Activated CD4-positive, alpha-beta memory T cell treated with anti-CD3 and anti-CD28 coated beads for 36 hours (primary cell): ENCODE measurements around the gene TNPO3. TPM values are rescaled to one million over a fixed set of nuclear protein-coding genes. Genes with fewer than 3 reads are reported as not detected.
"Not testable (repeated sequence)": the region's sequence is repeated elsewhere in the genome, so short reads cannot be mapped to it uniquely, and the experiment has no call there.

Source experiments
- CTCF ChIA-PET: fragments of 350-600 bp; sonication (Branson Sonifier 250); formaldehyde crosslinking; loops from one replicate; lab custom pipeline; 2021; ENCODE audit warnings: antibody characterized with exemption, inconsistent platforms; lab: Charles Lee
- POLR2A ChIA-PET: fragments of 350-600 bp; sonication (Branson Sonifier 250); formaldehyde crosslinking; loops from one replicate; lab custom pipeline; 2021; ENCODE audit warnings: antibody characterized with exemption; lab: Charles Lee
- DNase-seq: peaks from one replicate; pipeline ENCODE4 v3.0.0-alpha.2; 2020
- H3K27ac Mint-ChIP-seq: one replicate; pipeline ENCODE4 v1.8.0; 2021; ENCODE audit warnings: mixed read lengths
- H3K27me3 Mint-ChIP-seq: one replicate; pipeline ENCODE4 v1.8.0; 2021; ENCODE audit warnings: mixed read lengths
- H3K36me3 Mint-ChIP-seq: one replicate; pipeline ENCODE4 v1.8.0; 2021; ENCODE audit warnings: mixed read lengths
- H3K4me1 Mint-ChIP-seq: one replicate; pipeline ENCODE4 v1.8.0; 2021; ENCODE audit warnings: low read depth, mixed read lengths
- H3K4me3 Mint-ChIP-seq: one replicate; pipeline ENCODE4 v1.8.0; 2021; ENCODE audit warnings: mild to moderate bottlenecking, mixed read lengths
- H3K9me3 Mint-ChIP-seq: one replicate; pipeline ENCODE4 v1.8.0; 2021; ENCODE audit warnings: mixed read lengths
- intact Hi-C: fragments of 100-400 bp; cut with micrococcal nuclease; formaldehyde crosslinking; loops from one replicate; pipeline ENCODE4 v1.15.1; 2023
- total RNA-seq, 2 experiments: library from RNA; stranded (reverse); gene quantifications; one replicate each; pipeline ENCODE4 v1.2.3, GENCODE V29; 2021

The TNPO3 gene
- total RNA-seq, 2 experiments from 2014 or later, result 53.4 to 54.5 TPM

GRCh38 chr7:128915841-128916642 is 138.9 kb downstream of the TNPO3 start:
- Mint-ChIP-seq H3K9me3 (no peaks in the 10 kb centered on the region), H3K27me3 (peaks cover 30% of the 10 kb centered on the region), H3K4me3 (peak overlapping the region; percentile 57), H3K4me1 (peaks cover 8% of the 10 kb centered on the region), H3K36me3 (no peaks in the 10 kb centered on the region), H3K27ac (no peak overlapping the region)
- ChIA-PET POLR2A (no interaction called here), CTCF (no interaction called here)
- intact Hi-C loops, result loop anchor here (10.0 kb wide), 1 partner anchor 49 kb away; no protein-coding TSS in a partner anchor
- DNase-seq, result no peak

- Mint-ChIP-seq H3K36me3 (no peaks in the 10 kb centered on the region), H3K9me3 (no peaks in the 10 kb centered on the region), H3K27me3 (peaks cover 34% of the 10 kb centered on the region), H3K27ac (no peak overlapping the region), H3K4me3 (peak overlapping the region; percentile 57), H3K4me1 (peaks cover 8% of the 10 kb centered on the region)
- DNase-seq, result no peak
- intact Hi-C loops, result loop anchor here (10.0 kb wide), 1 partner anchor 49 kb away; no protein-coding TSS in a partner anchor
- CTCF ChIA-PET, result interaction anchor here (0.7 to 0.8 kb wide), 2 partner anchors 16 to 176 kb away, joined by 3 read pairs; no protein-coding TSS in a partner anchor
- POLR2A ChIA-PET, result no interaction called here
Measured at GRCh38 chr7:128915271-128915819, 139.6 kb downstream of the TNPO3 start.

DNA sequence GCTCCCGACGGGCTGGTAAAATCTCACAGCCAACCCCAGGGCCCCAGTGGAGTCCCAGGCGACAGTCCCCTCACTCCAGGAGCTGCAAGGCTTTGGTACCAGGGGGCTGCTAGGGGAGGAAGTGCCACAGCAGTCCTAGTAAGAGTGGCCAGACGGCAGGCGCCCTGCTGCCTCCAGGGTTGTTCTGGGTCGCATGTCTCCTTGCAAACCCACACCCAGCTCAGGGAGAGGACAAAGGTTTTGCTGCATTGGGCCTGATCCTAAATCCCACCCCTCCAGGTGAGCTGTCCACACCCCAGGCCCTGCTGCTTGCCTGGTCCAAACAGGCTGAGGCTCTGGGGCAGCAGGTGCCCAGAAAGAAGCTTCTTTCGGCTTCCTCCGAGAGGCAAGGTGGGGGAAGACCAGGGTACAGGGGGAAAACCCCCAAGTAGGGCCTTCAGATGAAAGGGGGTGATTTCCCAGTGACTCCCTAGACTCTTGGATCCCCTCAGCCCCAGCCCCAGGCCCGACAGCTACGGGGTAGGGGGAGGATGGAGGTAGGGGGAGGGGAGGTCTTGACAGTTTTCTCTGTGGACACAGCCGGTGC is 140.3 kb downstream of the TNPO3 start:
- peak; percentile 35 for DNase-seq
- intact Hi-C loops, result loop anchor here (10.0 kb wide), 1 partner anchor 50 kb away; no protein-coding TSS in a partner anchor
- Mint-ChIP-seq H3K4me3 (no peak overlapping the region), H3K36me3 (no peaks in the 10 kb centered on the region), H3K4me1 (peaks cover 8% of the 10 kb centered on the region), H3K27ac (no peak overlapping the region), H3K27me3 (peaks cover 39% of the 10 kb centered on the region), H3K9me3 (no peaks in the 10 kb centered on the region)
- CTCF ChIA-PET, result interaction anchor here (0.7 to 0.8 kb wide), 2 partner anchors 15 to 177 kb away, joined by 3 read pairs; no protein-coding TSS in a partner anchor
- POLR2A ChIA-PET, result no interaction called here

DNA sequence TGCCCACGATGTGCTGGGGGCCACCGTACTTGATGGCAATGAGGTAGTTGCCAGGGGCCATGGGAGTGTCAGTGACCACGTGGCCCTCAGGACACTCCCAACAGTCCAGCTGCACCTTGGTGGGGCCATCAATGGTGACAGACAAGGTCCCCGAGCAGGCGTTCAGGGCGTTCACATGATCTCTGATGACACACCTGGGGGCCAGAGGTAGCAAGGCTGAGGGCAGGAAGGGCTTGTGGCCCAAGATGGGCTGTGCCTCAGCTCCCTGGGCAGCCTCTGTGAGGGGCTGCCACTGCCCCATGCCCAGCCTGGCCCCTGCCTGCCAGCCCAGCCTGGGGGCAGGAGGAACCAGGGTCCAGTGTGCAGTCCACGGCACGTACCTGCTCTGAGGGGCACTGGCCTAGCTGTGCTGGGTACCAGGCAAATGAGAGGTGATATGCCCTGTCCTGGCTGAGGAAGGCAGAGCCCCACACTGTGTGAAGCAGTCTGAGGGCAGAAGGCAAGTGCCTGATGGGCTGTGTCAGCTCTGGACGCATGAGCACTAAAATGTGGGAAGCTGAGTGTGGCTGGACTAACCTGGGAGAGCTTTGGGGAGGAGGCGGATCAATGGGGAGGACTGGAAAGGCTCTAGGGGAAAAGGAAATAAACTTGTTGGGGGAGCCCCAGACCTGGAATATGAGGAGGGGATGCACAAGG is 140.9 kb downstream of the TNPO3 start:
- intact Hi-C loops, result loop anchor here (10.0 kb wide), 1 partner anchor 51 kb away; no protein-coding TSS in a partner anchor
- H3K9me3 Mint-ChIP-seq, result no peaks in the 10 kb centered on the region
- peaks cover 45% of the 10 kb centered on the region for H3K27me3 Mint-ChIP-seq
- no peak overlapping the region for H3K27ac Mint-ChIP-seq
- no peak overlapping the region for H3K4me3 Mint-ChIP-seq
- ChIA-PET CTCF (no interaction called here), POLR2A (no interaction called here)
- H3K4me1 Mint-ChIP-seq, result peaks cover 8% of the 10 kb centered on the region
- H3K36me3 Mint-ChIP-seq, result no peaks in the 10 kb centered on the region
- no peak for DNase-seq

GRCh38 chr7:128912709-128913495 is 142.0 kb downstream of the TNPO3 start:
- peaks cover 47% of the 10 kb centered on the region for H3K27me3 Mint-ChIP-seq
- H3K27ac Mint-ChIP-seq, POLR2A ChIA-PET, DNase-seq, H3K4me1 Mint-ChIP-seq, H3K36me3 Mint-ChIP-seq, H3K9me3 Mint-ChIP-seq, H3K4me3 Mint-ChIP-seq, CTCF ChIA-PET: not testable (repeated sequence)
- intact Hi-C loops, result loop anchor here (10.0 kb wide), 1 partner anchor 52 kb away; no protein-coding TSS in a partner anchor

GRCh38 chr7:128912281-128912680 is 142.6 kb downstream of the TNPO3 start:
- peaks cover 8% of the 10 kb centered on the region for H3K4me1 Mint-ChIP-seq
- peaks cover 51% of the 10 kb centered on the region for H3K27me3 Mint-ChIP-seq
- no peaks in the 10 kb centered on the region for H3K36me3 Mint-ChIP-seq
- intact Hi-C loops, result loop anchor here (10.0 kb wide), 1 partner anchor 53 kb away; no protein-coding TSS in a partner anchor
- H3K27ac Mint-ChIP-seq, result no peak overlapping the region
- no peak for DNase-seq
- H3K4me3 Mint-ChIP-seq, result no peak overlapping the region
- ChIA-PET POLR2A (no interaction called here), CTCF (no interaction called here)
- no peaks in the 10 kb centered on the region for H3K9me3 Mint-ChIP-seq

- Mint-ChIP-seq H3K4me3 (no peak overlapping the region), H3K27me3 (peaks cover 45% of the 10 kb centered on the region), H3K27ac (no peak overlapping the region), H3K4me1 (peaks cover 8% of the 10 kb centered on the region), H3K36me3 (no peaks in the 10 kb centered on the region), H3K9me3 (no peaks in the 10 kb centered on the region)
- no peak for DNase-seq
- intact Hi-C loops, result loop anchor here (10.0 kb wide), 1 partner anchor 53 kb away; no protein-coding TSS in a partner anchor
- ChIA-PET POLR2A (no interaction called here), CTCF (interaction anchor here (5.7 kb wide), 1 partner anchor 180 kb away, joined by 28 read pairs; no protein-coding TSS in a partner anchor)
Measured at GRCh38 chr7:128911423-128912031, 143.4 kb downstream of the TNPO3 start.

GRCh38 chr7:128910569-128910945 is 144.4 kb downstream of the TNPO3 start, which contains the start of gene KCP:
KCP (minus strand) TSS chr7:128910709; CDS start chr7:128910676, 33 bp downstream.
- no peaks in the 10 kb centered on the region for H3K9me3 Mint-ChIP-seq
- intact Hi-C loops, result loop anchor here (10.0 kb wide), 1 partner anchor 54 kb away; no protein-coding TSS in a partner anchor
- DNase-seq, result no peak
- H3K36me3 Mint-ChIP-seq, result no peaks in the 10 kb centered on the region
- no peak within 1 kb of the TSS for H3K27ac Mint-ChIP-seq
- peaks cover 49% of the 10 kb centered on the region for H3K27me3 Mint-ChIP-seq
- CTCF ChIA-PET, result interaction anchor here (5.7 kb wide), 1 partner anchor 181 kb away, joined by 28 read pairs; no protein-coding TSS in a partner anchor
- H3K4me1 Mint-ChIP-seq, result peaks cover 7% of the 10 kb centered on the region
- H3K4me3 Mint-ChIP-seq, result no peak within 1 kb of the TSS
- POLR2A ChIA-PET, result no interaction called here

DNA sequence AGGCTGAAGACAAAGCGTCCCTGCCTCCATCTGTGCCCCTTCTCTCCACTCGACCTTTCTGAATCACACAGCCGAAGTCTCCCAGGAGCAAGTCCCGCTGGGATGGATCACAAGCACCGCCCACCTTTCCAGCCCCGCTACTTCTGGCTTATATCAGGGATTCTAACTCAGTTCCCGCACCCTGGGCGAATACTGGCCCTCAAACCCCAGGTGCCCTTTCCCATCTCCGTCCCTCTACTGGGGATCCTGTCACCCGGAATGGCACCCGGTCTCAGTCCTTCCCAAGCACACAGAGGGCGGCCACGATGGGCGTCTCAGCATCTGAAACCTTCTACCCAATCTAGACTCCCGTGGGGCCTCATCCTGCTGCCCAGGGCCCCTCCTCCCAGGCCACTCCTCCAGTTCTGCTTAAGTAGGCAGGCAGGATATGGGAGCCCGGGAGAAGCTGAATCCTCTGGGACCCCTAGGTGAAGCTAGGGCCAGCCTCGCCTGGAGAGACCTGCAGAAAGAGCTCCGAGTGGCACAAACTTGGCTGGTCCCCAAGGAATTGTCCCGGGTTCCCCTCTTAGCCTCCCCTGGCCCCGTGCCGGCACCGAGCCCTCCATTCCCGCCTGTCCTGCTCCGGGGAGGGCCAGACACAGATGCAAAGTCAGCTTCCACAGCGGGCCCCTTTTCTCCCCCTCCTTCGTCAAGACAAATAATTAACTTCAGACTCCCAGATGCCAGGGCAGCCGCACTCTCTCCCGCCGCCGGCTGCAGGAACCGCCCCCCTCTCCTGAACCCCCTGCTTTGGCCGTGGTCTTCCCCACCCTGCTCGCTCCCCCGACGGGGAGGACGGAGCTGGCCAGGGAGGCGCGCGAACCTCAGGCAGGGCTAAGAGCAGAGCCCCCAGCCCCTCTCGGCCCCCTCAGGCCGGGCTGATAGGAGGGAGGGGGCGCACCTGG is 145.0 kb downstream of the TNPO3 start:
- H3K9me3 Mint-ChIP-seq, result no peaks in the 10 kb centered on the region
- peaks cover 4% of the 10 kb centered on the region for H3K4me1 Mint-ChIP-seq
- peaks cover 45% of the 10 kb centered on the region for H3K27me3 Mint-ChIP-seq
- POLR2A ChIA-PET, result no interaction called here
- CTCF ChIA-PET, result interaction anchor here (5.7 kb wide), 1 partner anchor 182 kb away, joined by 28 read pairs; no protein-coding TSS in a partner anchor
- H3K36me3 Mint-ChIP-seq, result no peaks in the 10 kb centered on the region
- H3K27ac Mint-ChIP-seq, result no peak overlapping the region
- no peak for DNase-seq
- no peak overlapping the region for H3K4me3 Mint-ChIP-seq
- intact Hi-C loops, result loop anchor here (10.0 kb wide), 1 partner anchor 55 kb away; no protein-coding TSS in a partner anchor
